ENCODE measurements around the gene RWDD2A.

DNA sequence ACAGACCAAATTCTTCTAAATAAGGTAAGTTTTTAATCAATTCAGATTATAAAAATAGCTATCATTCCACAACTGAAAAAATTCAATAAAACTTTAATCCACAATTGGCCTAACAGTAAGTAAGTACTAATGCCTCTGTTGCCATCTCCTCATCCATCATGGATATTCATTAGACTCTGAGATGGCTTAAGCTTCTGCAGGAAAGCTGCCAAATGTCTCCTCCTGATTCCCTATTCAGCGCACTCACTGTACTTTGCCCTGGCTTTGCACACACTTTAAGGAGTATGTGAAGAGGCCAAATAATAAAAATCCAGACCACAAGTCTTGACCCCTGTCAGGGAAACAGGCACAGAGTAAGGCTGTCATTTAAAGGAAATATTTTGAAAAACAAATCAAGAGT, 23.6 kb upstream of the RWDD2A start:
- TF ChIP-seq, protein P1, sequence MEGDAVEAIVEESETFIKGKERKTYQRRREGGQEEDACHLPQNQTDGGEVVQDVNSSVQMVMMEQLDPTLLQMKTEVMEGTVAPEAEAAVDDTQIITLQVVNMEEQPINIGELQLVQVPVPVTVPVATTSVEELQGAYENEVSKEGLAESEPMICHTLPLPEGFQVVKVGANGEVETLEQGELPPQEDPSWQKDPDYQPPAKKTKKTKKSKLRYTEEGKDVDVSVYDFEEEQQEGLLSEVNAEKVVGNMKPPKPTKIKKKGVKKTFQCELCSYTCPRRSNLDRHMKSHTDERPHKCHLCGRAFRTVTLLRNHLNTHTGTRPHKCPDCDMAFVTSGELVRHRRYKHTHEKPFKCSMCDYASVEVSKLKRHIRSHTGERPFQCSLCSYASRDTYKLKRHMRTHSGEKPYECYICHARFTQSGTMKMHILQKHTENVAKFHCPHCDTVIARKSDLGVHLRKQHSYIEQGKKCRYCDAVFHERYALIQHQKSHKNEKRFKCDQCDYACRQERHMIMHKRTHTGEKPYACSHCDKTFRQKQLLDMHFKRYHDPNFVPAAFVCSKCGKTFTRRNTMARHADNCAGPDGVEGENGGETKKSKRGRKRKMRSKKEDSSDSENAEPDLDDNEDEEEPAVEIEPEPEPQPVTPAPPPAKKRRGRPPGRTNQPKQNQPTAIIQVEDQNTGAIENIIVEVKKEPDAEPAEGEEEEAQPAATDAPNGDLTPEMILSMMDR (IDR thresholded peaks at IDR 0.05; ENCODE audit: insufficient read depth, low read length, poor library complexity, severe bottlenecking): no peak
- TF ChIP-seq EZH2phosphoT487 (conservative IDR thresholded peaks at IDR 0.05; ENCODE audit: low read length): no peak

Data from SU-DHL-6 (cell line).